T-helper 2 cell treated with Interferon-gamma antibody and Interleukin-4, amounts not matched to agents 5 μg/mL and 100 μg/mL, for 36 hours (primary cell): ENCODE results near the gene GRAMD1A.
"Not testable (repeated sequence)": the region's sequence is repeated elsewhere in the genome, so short reads cannot be mapped to it uniquely, and the experiment has no call there.

Experiments
- DNase-seq: peaks from one replicate; pipeline ENCODE4 v3.0.0; 2021; ENCODE audit warnings: low spot score
- H3K27ac Mint-ChIP-seq: one replicate; pipeline ENCODE4 v1.8.0; 2021; ENCODE audit warnings: mild to moderate bottlenecking, mixed read lengths
- H3K27me3 Mint-ChIP-seq: one replicate; pipeline ENCODE4 v1.8.0; 2021; ENCODE audit warnings: low read depth, mixed read lengths
- H3K36me3 Mint-ChIP-seq: one replicate; pipeline ENCODE4 v1.8.0; 2021; ENCODE audit warnings: low read depth, mixed read lengths
- H3K4me1 Mint-ChIP-seq: one replicate; pipeline ENCODE4 v1.8.0; 2021; ENCODE audit warnings: low read depth, mixed read lengths
- H3K4me3 Mint-ChIP-seq: one replicate; pipeline ENCODE4 v1.8.0; 2022; ENCODE audit warnings: mild to moderate bottlenecking, moderate library complexity, mixed read lengths
- H3K9me3 Mint-ChIP-seq: one replicate; pipeline ENCODE4 v1.8.0; 2021; ENCODE audit warnings: mixed read lengths

Gene GRAMD1A

DNA sequence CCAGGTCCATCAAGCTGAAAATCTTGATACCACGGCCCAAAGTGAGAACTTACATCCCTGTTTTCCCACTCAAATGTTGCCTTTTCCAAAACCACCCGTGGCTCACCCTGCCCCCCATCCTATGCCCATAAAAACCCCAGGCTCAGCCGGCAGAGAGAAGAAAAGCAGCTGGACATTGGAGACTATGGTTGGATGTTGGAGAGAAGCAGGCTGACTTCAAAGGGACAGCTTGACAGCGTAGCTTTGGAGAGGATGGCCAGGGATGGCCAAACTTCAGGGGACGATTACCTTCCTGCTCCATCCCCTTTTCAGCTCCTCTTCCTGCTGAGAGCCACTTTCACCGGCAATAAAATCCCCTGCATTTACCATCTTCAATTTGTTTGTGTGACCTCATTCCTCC lies 32.6 kb upstream of the GRAMD1A start:
- H3K27ac Mint-ChIP-seq, result no peak overlapping the region
- H3K4me3 Mint-ChIP-seq, result no peak overlapping the region
- peaks cover 8% of the 10 kb centered on the region for H3K4me1 Mint-ChIP-seq
- H3K27me3 Mint-ChIP-seq, result peaks cover 2% of the 10 kb centered on the region
- DNase-seq, result no peak
- H3K9me3 Mint-ChIP-seq, result peaks cover 46% of the 10 kb centered on the region
- H3K36me3 Mint-ChIP-seq, result peaks cover 12% of the 10 kb centered on the region

DNA sequence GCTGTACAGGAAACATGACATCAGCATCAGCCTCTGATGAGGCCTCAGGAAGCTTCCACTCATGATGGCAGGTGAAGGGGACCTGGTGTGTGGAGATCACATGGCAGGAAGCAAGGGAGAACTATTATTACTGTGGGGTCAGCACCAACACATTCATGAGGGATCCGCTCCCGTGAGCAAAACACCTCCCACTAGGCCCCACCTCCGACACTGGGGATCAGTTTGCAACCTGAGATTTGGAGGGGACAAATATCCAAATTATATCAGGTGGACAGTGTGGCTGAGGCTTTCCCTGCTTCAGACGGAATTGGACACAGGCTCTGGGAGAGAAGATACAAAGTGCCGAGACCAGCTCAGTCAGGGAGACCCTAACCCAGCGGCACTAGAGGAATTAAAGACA lies 30.4 kb upstream of the GRAMD1A start:
- peaks cover 5% of the 10 kb centered on the region for H3K4me1 Mint-ChIP-seq
- peaks cover 4% of the 10 kb centered on the region for H3K36me3 Mint-ChIP-seq
- H3K27me3 Mint-ChIP-seq, result peaks cover 4% of the 10 kb centered on the region
- peaks cover 38% of the 10 kb centered on the region for H3K9me3 Mint-ChIP-seq
- H3K4me3 Mint-ChIP-seq, result no peak overlapping the region
- no peak for DNase-seq
- no peak overlapping the region for H3K27ac Mint-ChIP-seq

DNA sequence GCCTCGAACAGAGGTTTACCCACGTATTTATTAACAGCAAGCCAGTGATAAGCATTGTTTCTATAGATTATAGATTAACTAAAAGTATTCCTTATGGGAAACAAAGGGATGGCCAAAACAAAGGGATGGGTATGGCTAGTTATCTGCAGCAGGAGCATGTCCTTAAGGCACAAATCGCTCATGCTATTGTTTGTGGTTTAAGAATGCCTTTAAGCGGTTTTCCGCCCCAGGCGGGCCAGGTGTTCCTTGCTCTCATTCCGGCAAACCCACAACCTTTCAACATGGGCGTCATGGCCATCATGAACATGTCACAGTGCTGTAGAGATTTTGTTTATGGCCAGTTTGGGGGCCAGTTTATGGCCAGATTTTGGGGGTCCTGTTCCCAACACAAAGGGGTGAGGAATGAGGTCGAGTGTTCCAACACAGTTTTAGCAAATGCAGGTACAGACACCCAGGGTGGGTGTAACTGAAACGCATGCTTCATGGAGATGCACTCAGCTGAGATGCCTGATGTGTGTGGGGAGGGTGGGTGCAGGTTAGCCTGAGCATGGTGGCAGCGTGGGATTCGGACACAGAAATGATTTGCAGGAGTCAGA lies 29.8 kb upstream of the GRAMD1A start:
- peaks cover 38% of the 10 kb centered on the region for H3K9me3 Mint-ChIP-seq
- H3K27ac Mint-ChIP-seq, H3K4me1 Mint-ChIP-seq, H3K4me3 Mint-ChIP-seq, H3K27me3 Mint-ChIP-seq, H3K36me3 Mint-ChIP-seq, DNase-seq: not testable (repeated sequence)

DNA sequence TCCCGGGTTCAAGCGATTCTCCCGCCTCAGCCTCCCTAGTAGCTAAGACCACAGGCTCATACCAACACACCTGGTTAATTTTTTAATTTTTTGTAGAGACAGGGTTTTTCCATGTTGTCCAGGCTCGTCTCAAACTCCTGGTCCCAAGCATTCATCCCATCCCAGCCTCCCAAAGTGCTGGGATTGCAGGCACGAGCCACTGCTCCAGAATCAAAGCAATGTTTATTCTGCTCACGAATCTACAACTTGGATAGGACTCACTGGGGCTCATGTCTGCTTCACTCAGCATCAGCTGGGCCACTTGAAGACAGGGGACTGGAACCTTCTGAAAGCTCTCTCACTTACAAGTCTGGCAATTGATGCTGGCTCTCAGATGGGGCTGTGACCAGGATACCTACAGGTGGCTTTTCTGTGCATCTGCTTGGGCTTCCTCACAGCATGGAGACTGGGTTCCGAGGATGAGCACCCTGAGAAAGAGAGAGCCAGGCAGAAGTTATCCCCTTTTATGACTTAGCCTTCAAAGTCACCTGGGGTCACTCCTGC lies 27.9 kb upstream of the GRAMD1A start:
- H3K27ac Mint-ChIP-seq, result no peak overlapping the region
- H3K36me3 Mint-ChIP-seq, result no peaks in the 10 kb centered on the region
- H3K4me3 Mint-ChIP-seq, result no peak overlapping the region
- peaks cover 4% of the 10 kb centered on the region for H3K27me3 Mint-ChIP-seq
- peaks cover 6% of the 10 kb centered on the region for H3K4me1 Mint-ChIP-seq
- peaks cover 40% of the 10 kb centered on the region for H3K9me3 Mint-ChIP-seq
- no peak for DNase-seq

- no peaks in the 10 kb centered on the region for H3K36me3 Mint-ChIP-seq
- DNase-seq, result no peak
- no peak overlapping the region for H3K27ac Mint-ChIP-seq
- H3K27me3 Mint-ChIP-seq, result peaks cover 4% of the 10 kb centered on the region
- H3K9me3 Mint-ChIP-seq, result peaks cover 21% of the 10 kb centered on the region
- H3K4me1 Mint-ChIP-seq, result peaks cover 6% of the 10 kb centered on the region
- no peak overlapping the region for H3K4me3 Mint-ChIP-seq
Observed at GRCh38 chr19:34974646-34975045, 25.5 kb upstream of the GRAMD1A start.

GRCh38 chr19:34975056-34975455 lies 25.1 kb upstream of the GRAMD1A start:
- no peaks in the 10 kb centered on the region for H3K36me3 Mint-ChIP-seq
- no peak overlapping the region for H3K4me3 Mint-ChIP-seq
- DNase-seq, result no peak
- H3K27ac Mint-ChIP-seq, result no peak overlapping the region
- H3K9me3 Mint-ChIP-seq, result peaks cover 17% of the 10 kb centered on the region
- H3K27me3 Mint-ChIP-seq, result peaks cover 4% of the 10 kb centered on the region
- peaks cover 6% of the 10 kb centered on the region for H3K4me1 Mint-ChIP-seq

GRCh38 chr19:34976611-34977010 lies 23.5 kb upstream of the GRAMD1A start:
- Mint-ChIP-seq H3K36me3 (no peaks in the 10 kb centered on the region), H3K4me3 (no peak overlapping the region), H3K9me3 (peaks cover 8% of the 10 kb centered on the region), H3K27ac (no peak overlapping the region), H3K4me1 (peaks cover 6% of the 10 kb centered on the region), H3K27me3 (peaks cover 4% of the 10 kb centered on the region)
- DNase-seq, result no peak

DNA sequence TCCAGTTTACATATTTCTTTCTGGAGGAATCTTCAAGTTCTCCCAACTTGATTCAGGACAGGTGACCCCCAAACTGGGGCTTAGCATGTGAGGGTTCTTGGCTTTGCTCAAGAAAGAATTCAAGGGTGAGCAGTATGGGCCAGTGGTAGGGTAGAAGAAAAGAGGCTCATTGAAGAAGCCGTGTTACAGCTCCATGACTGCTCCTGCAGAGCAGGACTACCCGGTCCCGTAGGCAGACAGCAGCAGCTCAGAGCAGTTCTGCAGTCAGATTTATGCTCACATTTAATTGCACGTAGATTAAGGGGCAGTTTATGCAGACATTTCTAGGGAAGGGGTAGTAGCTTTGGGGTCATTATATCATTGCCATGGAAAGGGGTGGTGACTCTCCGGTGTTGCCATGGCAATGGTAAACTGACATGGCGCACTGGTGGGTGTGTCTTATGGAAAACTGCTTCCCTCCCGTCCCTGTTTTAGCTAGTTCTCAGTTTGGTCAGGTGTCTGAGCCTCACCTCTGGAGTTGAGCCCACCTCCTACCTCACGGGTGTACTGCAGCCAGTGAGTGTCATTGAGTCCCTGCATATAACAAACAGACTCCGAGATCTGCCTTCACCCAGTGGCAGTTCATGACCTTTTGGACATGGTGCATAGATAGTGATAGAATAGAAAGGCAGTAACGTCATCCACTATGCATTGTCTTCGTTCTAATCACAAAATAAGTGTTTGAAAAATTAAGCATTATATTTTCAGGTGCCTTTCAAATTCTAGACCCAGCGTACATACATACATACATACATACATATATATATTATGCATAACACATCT lies 20.1 kb upstream of the GRAMD1A start:
- Mint-ChIP-seq H3K4me3 (no peak overlapping the region), H3K27ac (no peak overlapping the region), H3K36me3 (no peaks in the 10 kb centered on the region), H3K4me1 (peaks cover under 1% of the 10 kb centered on the region), H3K9me3 (peaks cover 8% of the 10 kb centered on the region), H3K27me3 (peaks cover 2% of the 10 kb centered on the region)
- no peak for DNase-seq

DNA sequence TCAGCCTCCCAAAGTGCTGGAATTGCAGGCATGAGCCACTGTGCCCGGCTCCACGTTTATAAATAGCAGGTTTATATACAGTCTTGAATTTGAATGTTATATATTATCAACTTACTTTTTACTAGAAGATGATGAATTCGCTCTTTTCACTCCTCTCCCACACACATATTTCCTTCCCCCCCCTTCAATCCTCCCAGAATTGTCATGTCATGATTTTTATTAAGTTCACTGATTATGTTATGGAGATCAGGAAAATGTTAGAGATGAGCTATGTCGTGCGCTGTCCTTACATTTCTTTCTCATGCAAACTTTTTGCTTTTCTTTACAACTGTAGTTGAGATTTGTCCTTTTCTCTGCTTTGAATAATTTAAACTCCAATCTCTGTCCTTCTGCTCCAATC lies 17.8 kb upstream of the GRAMD1A start:
- H3K9me3 Mint-ChIP-seq, result peaks cover 3% of the 10 kb centered on the region
- peaks cover 2% of the 10 kb centered on the region for H3K27me3 Mint-ChIP-seq
- no peaks in the 10 kb centered on the region for H3K36me3 Mint-ChIP-seq
- H3K27ac Mint-ChIP-seq, result no peak overlapping the region
- no peak for DNase-seq
- no peak overlapping the region for H3K4me3 Mint-ChIP-seq
- peaks cover 9% of the 10 kb centered on the region for H3K4me1 Mint-ChIP-seq

DNA sequence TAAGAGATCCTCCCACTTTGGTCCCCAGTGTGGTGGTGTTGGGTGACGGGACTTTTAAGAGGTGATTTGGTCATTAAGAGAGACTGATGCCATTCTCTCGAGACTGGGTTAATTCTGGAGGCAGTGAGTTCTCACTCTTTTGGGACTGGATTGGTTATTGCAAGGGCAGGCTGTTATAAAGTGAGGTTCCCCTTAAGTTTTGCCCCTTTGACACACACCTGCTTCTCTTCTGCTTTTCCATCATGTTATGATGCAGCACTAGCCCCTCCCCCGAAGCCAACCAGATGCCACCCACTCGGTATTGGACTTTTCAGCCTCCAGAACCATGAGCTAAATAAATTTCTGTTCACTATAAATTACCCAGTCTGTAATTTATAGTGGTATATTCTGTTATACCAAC lies 16.3 kb upstream of the GRAMD1A start:
- peaks cover 9% of the 10 kb centered on the region for H3K4me1 Mint-ChIP-seq
- H3K4me3 Mint-ChIP-seq, result no peak overlapping the region
- peaks cover 3% of the 10 kb centered on the region for H3K9me3 Mint-ChIP-seq
- no peak for DNase-seq
- H3K27ac Mint-ChIP-seq, result no peak overlapping the region
- peaks cover 2% of the 10 kb centered on the region for H3K27me3 Mint-ChIP-seq
- H3K36me3 Mint-ChIP-seq, result no peaks in the 10 kb centered on the region

GRCh38 chr19:34984287-34984686 lies 15.8 kb upstream of the GRAMD1A start:
- Mint-ChIP-seq H3K27ac (no peak overlapping the region), H3K4me3 (no peak overlapping the region), H3K36me3 (no peaks in the 10 kb centered on the region), H3K4me1 (peaks cover 10% of the 10 kb centered on the region), H3K27me3 (peaks cover 2% of the 10 kb centered on the region), H3K9me3 (peaks cover 3% of the 10 kb centered on the region)
- no peak for DNase-seq

DNA sequence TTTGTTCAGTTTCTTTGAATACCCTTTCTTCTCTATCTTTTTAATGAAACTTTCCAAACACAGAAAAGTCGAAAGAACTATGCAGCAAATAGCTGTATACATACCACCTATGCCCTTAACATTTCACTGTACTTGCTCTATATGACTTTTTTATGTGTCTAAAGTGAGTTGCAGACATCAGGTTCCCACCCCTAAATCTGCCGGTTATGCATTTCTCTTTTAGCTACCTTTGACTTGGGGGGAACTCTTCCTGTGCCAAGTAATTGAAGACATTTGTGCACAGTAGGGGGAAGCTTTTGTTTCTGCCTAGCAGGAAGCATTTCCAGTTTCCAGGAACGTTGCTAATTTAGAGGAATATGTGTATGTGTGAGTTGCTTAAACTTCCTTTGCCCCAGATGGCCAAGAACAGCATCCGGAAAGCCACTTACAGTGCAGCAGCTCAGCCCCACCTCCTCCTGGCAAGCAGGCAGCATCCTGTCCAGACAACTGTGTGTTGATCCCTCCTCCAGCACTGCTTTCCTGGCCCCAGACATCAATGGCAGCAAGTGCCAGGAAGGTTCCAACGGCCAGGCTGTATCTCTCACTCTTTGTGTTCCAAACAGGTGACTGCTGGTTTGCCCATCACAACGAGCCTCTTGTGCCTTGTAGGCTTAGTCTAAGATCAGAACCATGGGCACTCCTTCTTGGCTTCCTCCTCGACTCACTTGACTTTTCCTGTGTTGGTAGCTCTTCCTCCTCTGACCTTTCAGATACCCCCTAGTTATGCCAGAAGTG lies 14.7 kb upstream of the GRAMD1A start:
- H3K4me1 Mint-ChIP-seq, result peaks cover 13% of the 10 kb centered on the region
- no peaks in the 10 kb centered on the region for H3K36me3 Mint-ChIP-seq
- peaks cover 2% of the 10 kb centered on the region for H3K27me3 Mint-ChIP-seq
- H3K9me3 Mint-ChIP-seq, result peaks cover 3% of the 10 kb centered on the region
- DNase-seq, result no peak
- peak overlapping the region; percentile 56 for H3K4me3 Mint-ChIP-seq
- peak overlapping the region; percentile 68 for H3K27ac Mint-ChIP-seq

GRCh38 chr19:34988119-34988518 lies 12.0 kb upstream of the GRAMD1A start:
- H3K4me3 Mint-ChIP-seq, result no peak overlapping the region
- H3K27me3 Mint-ChIP-seq, result no peaks in the 10 kb centered on the region
- no peaks in the 10 kb centered on the region for H3K36me3 Mint-ChIP-seq
- H3K27ac Mint-ChIP-seq, result no peak overlapping the region
- peaks cover 17% of the 10 kb centered on the region for H3K4me1 Mint-ChIP-seq
- peaks cover 3% of the 10 kb centered on the region for H3K9me3 Mint-ChIP-seq
- DNase-seq, result no peak

- no peak overlapping the region for H3K27ac Mint-ChIP-seq
- no peak overlapping the region for H3K4me3 Mint-ChIP-seq
- DNase-seq, result no peak
- H3K4me1 Mint-ChIP-seq, result peaks cover 17% of the 10 kb centered on the region
- no peaks in the 10 kb centered on the region for H3K36me3 Mint-ChIP-seq
- H3K27me3 Mint-ChIP-seq, result no peaks in the 10 kb centered on the region
- peaks cover 3% of the 10 kb centered on the region for H3K9me3 Mint-ChIP-seq
Observed at GRCh38 chr19:34989298-34989697, 10.8 kb upstream of the GRAMD1A start.
